IMR-90 (cell line): ENCODE data around the gene AIFM2. TPM values are rescaled to one million over a fixed set of nuclear protein-coding genes. Genes with fewer than 3 reads are reported as not detected.
"Not testable (repeated sequence)": the region's sequence is repeated elsewhere in the genome, so short reads cannot be mapped to it uniquely, and the experiment has no call there.

Experiments used
- ATAC-seq: fragments of 200-7000 bp; cut with Tn5 transposase; 2 replicates; pipeline ENCODE4 v1.9.1; 2020; ENCODE audit warnings: low read depth, mild to moderate bottlenecking, moderate library complexity
- BruUV-seq: library from RNA; stranded (reverse); fragments of 400-500 nt; replicated peaks from 2 replicates; lab custom pipeline; 2021; lab: Mats Ljungman, UMichigan
- CTCF ChIA-PET: fragments of 300-600 bp; formaldehyde crosslinking; extraction: SDS; loops from one replicate; lab custom pipeline; 2021; ENCODE audit warnings: antibody characterized with exemption; lab: Yijun Ruan, JAX
- POLR2A ChIA-PET: fragments of 300-600 bp; sonication (Branson Sonifier 250); formaldehyde crosslinking; loops from one replicate; lab custom pipeline; 2022; ENCODE audit warnings: antibody characterized with exemption; ENCODE audit not compliant: unreplicated experiment; lab: Charles Lee
- DNase-seq: peaks from one replicate; pipeline ENCODE4 v3.0.0; 2013
- H2AFZ ChIP-seq: replicated peaks from 2 replicates; pipeline ENCODE3; 2013; ENCODE audit warnings: low read length, mild to moderate bottlenecking; ENCODE audit not compliant: poor library complexity
- H2AK5ac ChIP-seq: 2 replicates; pipeline ENCODE4 v1.6.1; 2013; ENCODE audit warnings: low read depth, low read length, inconsistent platforms
- H2AK9ac ChIP-seq: replicated peaks from 2 replicates; pipeline ENCODE3; 2013; ENCODE audit warnings: mild to moderate bottlenecking, low read depth, low read length, moderate library complexity; ENCODE audit not compliant: poor library complexity
- H2BK120ac ChIP-seq: 2 replicates; pipeline ENCODE4 v1.6.1; 2013; ENCODE audit warnings: low read depth, low read length, inconsistent platforms
- H2BK15ac ChIP-seq: 3 replicates; pipeline ENCODE4 v1.6.1; 2013; ENCODE audit warnings: low read depth, low read length, inconsistent platforms
- H2BK20ac ChIP-seq: 2 replicates; pipeline ENCODE4 v1.6.1; 2013; ENCODE audit warnings: low read depth, mild to moderate bottlenecking, inconsistent platforms, low read length, moderate library complexity
- H2BK5ac ChIP-seq: 2 replicates; pipeline ENCODE4 v1.6.1; 2013; ENCODE audit warnings: mild to moderate bottlenecking, low read depth, low read length, inconsistent platforms; ENCODE audit not compliant: poor library complexity, severe bottlenecking
- H3K14ac ChIP-seq: replicated peaks from 2 replicates; pipeline ENCODE4 v1.6.1; 2013; ENCODE audit warnings: low read depth, low read length, inconsistent platforms
- H3K18ac ChIP-seq: 2 replicates; pipeline ENCODE4 v1.6.1; 2013; ENCODE audit warnings: low read depth, low read length, control low read depth
- H3K23ac ChIP-seq: 2 replicates; pipeline ENCODE4 v1.6.1; 2013; ENCODE audit warnings: low read depth, low read length, inconsistent platforms
- H3K27ac ChIP-seq: 2 replicates; pipeline ENCODE4 v1.5.1; 2013; ENCODE audit warnings: mild to moderate bottlenecking, control low read depth, low read length; ENCODE audit not compliant: insufficient read depth
- H3K27me3 ChIP-seq: 2 replicates; pipeline ENCODE4 v1.6.1; 2013; ENCODE audit warnings: low read length; ENCODE audit not compliant: control insufficient read depth, insufficient read depth
- H3K36me3 ChIP-seq: 2 replicates; pipeline ENCODE4 v1.6.1; 2013; ENCODE audit warnings: low read length, mixed read lengths; ENCODE audit not compliant: control insufficient read depth, insufficient read depth
- H3K4ac ChIP-seq: 2 replicates; pipeline ENCODE4 v1.6.1; 2013; ENCODE audit warnings: low read depth, low read length, inconsistent platforms
- H3K4me1 ChIP-seq: 2 replicates; pipeline ENCODE4 v1.6.1; 2013; ENCODE audit warnings: low read length, mixed read lengths; ENCODE audit not compliant: control insufficient read depth, insufficient read depth
- H3K4me2 ChIP-seq: 2 replicates; pipeline ENCODE4 v1.6.1; 2013; ENCODE audit warnings: low read depth, mild to moderate bottlenecking, control low read depth, low read length, moderate library complexity
- H3K4me3 ChIP-seq: 2 replicates; pipeline ENCODE4 v1.5.1; 2013; ENCODE audit warnings: low read depth, mild to moderate bottlenecking, control low read depth, low read length, moderate library complexity; ENCODE audit not compliant: insufficient read depth
- H3K56ac ChIP-seq: 2 replicates; pipeline ENCODE4 v1.6.1; 2013; ENCODE audit warnings: low read length, inconsistent platforms; ENCODE audit not compliant: insufficient read depth; ENCODE audit errors: extremely low read depth
- H3K79me1 ChIP-seq, 2 experiments: 2 replicates each; pipeline ENCODE4 v1.6.1; 2013; ENCODE audit warnings: low read length in 2 of 2, inconsistent platforms in 1 of 2, low read depth in 1 of 2
- H3K9ac ChIP-seq: 2 replicates; pipeline ENCODE4 v1.6.1; 2013; ENCODE audit warnings: low read depth, low read length, control low read depth
- H3K9me1 ChIP-seq: 2 replicates; pipeline ENCODE4 v1.6.1; 2013; ENCODE audit warnings: low read length, inconsistent platforms; ENCODE audit not compliant: insufficient read depth
- H3K9me3 ChIP-seq: 2 replicates; pipeline ENCODE4 v1.6.1; 2013; ENCODE audit warnings: low read length; ENCODE audit not compliant: control insufficient read depth, insufficient read depth
- H4K20me1 ChIP-seq: 2 replicates; pipeline ENCODE4 v1.6.1; 2013; ENCODE audit warnings: low read length, inconsistent platforms; ENCODE audit not compliant: insufficient read depth
- H4K5ac ChIP-seq: 2 replicates; pipeline ENCODE4 v1.6.1; 2013; ENCODE audit warnings: mild to moderate bottlenecking, low read depth, low read length, control low read depth
- H4K8ac ChIP-seq, 2 experiments: 2 replicates each; pipeline ENCODE4 v1.6.1; 2013; ENCODE audit warnings: low read depth in 2 of 2, low read length in 2 of 2, control low read depth in 1 of 2, inconsistent platforms in 1 of 2
- H4K91ac ChIP-seq: 2 replicates; pipeline ENCODE4 v1.6.1; 2013; ENCODE audit warnings: low read depth, low read length, inconsistent platforms; ENCODE audit not compliant: insufficient read depth
- POLR2A ChIP-seq: IDR thresholded peaks from 2 replicates; pipeline ENCODE4 v1.6.1; 2012; ENCODE audit warnings: mild to moderate bottlenecking, low read depth, low read length
- RAD21 ChIP-seq: IDR thresholded peaks from 2 replicates; pipeline ENCODE4 v1.6.1; 2012; ENCODE audit warnings: low read length, improper control_type of control experiment
- RFX5 ChIP-seq: IDR thresholded peaks from 2 replicates; pipeline ENCODE4 v1.8.0; 2012; ENCODE audit warnings: low read depth, mild to moderate bottlenecking, low read length, moderate library complexity
- WGBS, 2 experiments: methylation state at CpG; one replicate each; pipeline versions ENCODE4 v1.1.5 to v1.1.7; 2013; ENCODE audit warnings: missing lambda C conversion rate in 2 of 2; ENCODE audit not compliant: insufficient read length in 1 of 2; ENCODE audit errors: extremely low coverage in 2 of 2; 5-methylcytosine and 5-hydroxymethylcytosine counted together
- dilution Hi-C: fragments of 300-500 bp; cut with HindIII; formaldehyde crosslinking; loops from one replicate; pipeline ENCODE4 v1.14.3; 2018; ENCODE audit warnings: low sequenced_read_pairs; ENCODE audit not compliant: unreplicated experiment
- in situ Hi-C: fragments of 300-500 bp; cut with MboI; formaldehyde crosslinking; loops from 3 replicates; pipeline ENCODE4 v1.14.3; 2019; ENCODE audit warnings: low sequenced_read_pairs, inconsistent platforms, mixed read lengths
- intact Hi-C: fragments of 100-400 bp; cut with micrococcal nuclease; formaldehyde crosslinking; loops from 2 replicates; pipeline ENCODE4 v1.10.0; 2022
- polyA plus RNA-seq, 3 experiments: library from polyadenylated mRNA; depleted of rRNA; stranded (reverse); fragments of >200 nt; gene quantifications; 2 replicates each; pipeline ENCODE4 v1.2.3, GENCODE V29; 2012; ENCODE audit warnings: low replicate concordance in 1 of 3
- total RNA-seq: library from RNA; depleted of rRNA; stranded (reverse); fragments of >200 nt; gene quantifications from 2 replicates; pipeline ENCODE4 v1.2.3, GENCODE V29; 2012
- TF ChIP-seq, protein P1 (sequence below): conservative IDR thresholded peaks from 2 replicates; pipeline ENCODE4 v1.5.1; 2012; ENCODE audit warnings: mild to moderate bottlenecking, low read depth, low read length, improper control_type of control experiment

The AIFM2 gene
- total and polyA plus RNA-seq, 2 of the 4 experiments (the other 2 are of a cell fraction): 2.0 to 4.6 TPM

DNA sequence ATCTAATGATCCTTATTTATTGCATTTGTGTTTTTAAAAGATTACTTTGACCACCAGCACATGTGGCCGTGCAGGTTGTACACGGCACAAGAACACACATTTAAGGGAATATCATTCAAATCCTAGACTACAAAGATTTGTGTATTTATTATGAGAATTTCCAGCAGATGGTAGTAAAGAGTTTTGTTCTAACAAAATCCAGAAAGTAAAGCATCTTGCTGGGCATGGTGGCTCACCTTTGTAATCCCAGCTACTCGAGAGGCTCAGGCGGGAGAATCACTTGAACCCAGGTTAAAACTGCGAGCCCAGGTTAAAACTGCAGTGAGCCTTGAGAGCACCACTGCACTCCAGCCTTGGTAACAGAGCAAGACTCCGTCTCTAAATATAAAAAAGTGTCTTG lies 48.4 kb downstream of the AIFM2 start:
- H2AFZ ChIP-seq: no peak overlapping the region
- dilution Hi-C loops (no loop called here), in situ Hi-C loops (no loop called here), intact Hi-C loops (no loop called here)
- no peak for ATAC-seq
- H3K4me2 ChIP-seq: no peak overlapping the region
- no peaks in the 10 kb centered on the region for H3K4me1 ChIP-seq
- no peak overlapping the region for H2AK9ac ChIP-seq
- no peak overlapping the region for H3K18ac ChIP-seq
- peaks cover 7% of the 10 kb centered on the region for H3K9me1 ChIP-seq
- H3K4me3 ChIP-seq: no peak overlapping the region
- no peak overlapping the region for H3K27ac ChIP-seq
- no peaks in the 10 kb centered on the region for H3K27me3 ChIP-seq
- no peak overlapping the region for H2BK20ac ChIP-seq
- ChIA-PET POLR2A (no interaction called here), CTCF (no interaction called here)
- no peak overlapping the region for H3K9ac ChIP-seq
- no peak overlapping the region for H3K4ac ChIP-seq
- no peak overlapping the region for H4K8ac ChIP-seq
- no peak overlapping the region for H4K5ac ChIP-seq
- H3K79me1 ChIP-seq: no peaks in the 10 kb centered on the region; a peak in 1 of 4 replicates
- H3K36me3 ChIP-seq: peaks cover 3% of the 10 kb centered on the region
- no peak overlapping the region for H3K56ac ChIP-seq
- H3K23ac ChIP-seq: no peak overlapping the region
- H4K91ac ChIP-seq: no peak overlapping the region
- no peaks in the 10 kb centered on the region for H3K9me3 ChIP-seq
- TF ChIP-seq RFX5: no peak
- no peak for TF ChIP-seq RAD21
- TF ChIP-seq, protein P1, sequence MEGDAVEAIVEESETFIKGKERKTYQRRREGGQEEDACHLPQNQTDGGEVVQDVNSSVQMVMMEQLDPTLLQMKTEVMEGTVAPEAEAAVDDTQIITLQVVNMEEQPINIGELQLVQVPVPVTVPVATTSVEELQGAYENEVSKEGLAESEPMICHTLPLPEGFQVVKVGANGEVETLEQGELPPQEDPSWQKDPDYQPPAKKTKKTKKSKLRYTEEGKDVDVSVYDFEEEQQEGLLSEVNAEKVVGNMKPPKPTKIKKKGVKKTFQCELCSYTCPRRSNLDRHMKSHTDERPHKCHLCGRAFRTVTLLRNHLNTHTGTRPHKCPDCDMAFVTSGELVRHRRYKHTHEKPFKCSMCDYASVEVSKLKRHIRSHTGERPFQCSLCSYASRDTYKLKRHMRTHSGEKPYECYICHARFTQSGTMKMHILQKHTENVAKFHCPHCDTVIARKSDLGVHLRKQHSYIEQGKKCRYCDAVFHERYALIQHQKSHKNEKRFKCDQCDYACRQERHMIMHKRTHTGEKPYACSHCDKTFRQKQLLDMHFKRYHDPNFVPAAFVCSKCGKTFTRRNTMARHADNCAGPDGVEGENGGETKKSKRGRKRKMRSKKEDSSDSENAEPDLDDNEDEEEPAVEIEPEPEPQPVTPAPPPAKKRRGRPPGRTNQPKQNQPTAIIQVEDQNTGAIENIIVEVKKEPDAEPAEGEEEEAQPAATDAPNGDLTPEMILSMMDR: no peak
- TF ChIP-seq POLR2A: no peak
- no peaks in the 10 kb centered on the region for H4K20me1 ChIP-seq
- DNase-seq: no peak
- H2BK5ac ChIP-seq: no peak overlapping the region
- H3K14ac ChIP-seq: no peak overlapping the region
- no peak overlapping the region for H2AK5ac ChIP-seq
- no peak overlapping the region for H2BK15ac ChIP-seq
- H2BK120ac ChIP-seq: no peak overlapping the region
- no TSS peak for BruUV-seq
- no CpG with 5 or more reads among the region's 6 CpGs for WGBS, 2 experiments

DNA sequence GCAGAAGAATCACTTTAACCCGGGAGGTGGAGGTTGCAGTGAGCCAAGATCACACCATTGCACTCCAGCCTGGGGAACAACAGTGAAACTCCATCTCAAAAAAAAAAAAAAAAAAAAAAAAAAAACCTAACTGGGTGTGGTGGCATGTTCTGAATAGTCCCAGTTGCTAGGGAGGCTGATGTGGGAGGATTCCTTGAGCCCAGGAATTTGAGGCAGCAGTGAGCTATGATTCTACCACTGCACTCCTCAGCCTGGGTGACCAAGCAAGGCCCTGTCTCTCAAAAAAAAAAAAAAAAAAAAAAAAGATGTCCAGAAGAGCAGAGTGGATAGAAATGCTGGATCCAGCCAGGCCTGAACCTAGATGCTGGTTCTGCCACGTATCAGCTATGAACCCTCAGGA lies 51.8 kb downstream of the AIFM2 start:
- H4K91ac ChIP-seq, H3K4me1 ChIP-seq, H2AK5ac ChIP-seq, H3K79me1 ChIP-seq, ATAC-seq, DNase-seq, H2BK20ac ChIP-seq, H2AK9ac ChIP-seq, H3K18ac ChIP-seq, H3K27me3 ChIP-seq, H3K9ac ChIP-seq, H2AFZ ChIP-seq, CTCF ChIA-PET, H2BK15ac ChIP-seq, H3K9me3 ChIP-seq, H4K20me1 ChIP-seq, H4K5ac ChIP-seq, intact Hi-C loops, H3K23ac ChIP-seq, H3K56ac ChIP-seq, H3K14ac ChIP-seq, H3K4me2 ChIP-seq, in situ Hi-C loops, H3K27ac ChIP-seq, POLR2A ChIA-PET, H2BK5ac ChIP-seq, H2BK120ac ChIP-seq, dilution Hi-C loops, H4K8ac ChIP-seq, H3K4me3 ChIP-seq, H3K4ac ChIP-seq, H3K36me3 ChIP-seq, BruUV-seq: not testable (repeated sequence)
- no CpG with 5 or more reads among the region's 2 CpGs for WGBS, 2 experiments
- H3K9me1 ChIP-seq: peaks cover 14% of the 10 kb centered on the region
